ENCODE results near the gene TRAF7. TPM values are rescaled to one million over a fixed set of nuclear protein-coding genes. Genes with fewer than 3 reads are reported as not detected.
A peak's percentile ranks its signal among the peaks of the same experiment; 100 is the strongest.

TRAF7 gene
- total and polyA plus RNA-seq, 2 of the 13 experiments (the other 11 are each of a cell fraction or from before 2014, with no cell fraction given) = 47.9 to 65.6 TPM

GRCh38 chr16:2210386-2211365, 55.1 kb downstream of the TRAF7 start, which contains the start of gene BRICD5 (continued):
- TF ChIP-seq SNAPC4 (CRISPR knock-in tag; IDR thresholded peaks at IDR 0.05) = no peak
- TF ChIP-seq ZSCAN22 (CRISPR knock-in tag; IDR thresholded peaks at IDR 0.05) = no peak
- TF ChIP-seq FOXO4 (CRISPR knock-in tag; conservative IDR thresholded peaks at IDR 0.05) = no peak
- TF ChIP-seq LCORL (IDR thresholded peaks at IDR 0.05) = no peak
- TF ChIP-seq LCORL (CRISPR knock-in tag; IDR thresholded peaks at IDR 0.05) = no peak
- TF ChIP-seq ARID2 (CRISPR knock-in tag; IDR thresholded peaks at IDR 0.05; ENCODE audit: borderline replicate concordance) = no peak
- TF ChIP-seq ZNF280D (CRISPR knock-in tag; IDR thresholded peaks at IDR 0.05) = no peak
- TF ChIP-seq ADNP (CRISPR knock-in tag; IDR thresholded peaks at IDR 0.05) = no peak
- no peak for TF ChIP-seq KDM4B (CRISPR knock-in tag; IDR thresholded peaks at IDR 0.05)
- no peak for TF ChIP-seq ZNF652 (CRISPR knock-in tag; IDR thresholded peaks at IDR 0.05; ENCODE audit: borderline replicate concordance, low read depth)
- peak; percentile 49; the same call in 1 of the 2 replicates for TF ChIP-seq CSRNP1 (CRISPR knock-in tag; IDR thresholded peaks at IDR 0.05)
- TF ChIP-seq ZNF720 (CRISPR knock-in tag; IDR thresholded peaks at IDR 0.05) = no peak
- TF ChIP-seq FUBP1 (CRISPR knock-in tag; IDR thresholded peaks at IDR 0.05; ENCODE audit: borderline replicate concordance) = no peak
